Upper lobe of right lung (tissue), 1 donor: Measurements from ENCODE around the gene GLDN. TPM values are rescaled to one million over a fixed set of nuclear protein-coding genes. Genes with fewer than 3 reads are reported as not detected.
"Not testable (repeated sequence)": the region's sequence is repeated elsewhere in the genome, so short reads cannot be mapped to it uniquely, and the experiment has no call there.

ENCODE experiments used
- ATAC-seq: fragments of 200-7000 bp; cut with Tn5 transposase; one replicate; pipeline ENCODE4 v1.9.1; 2020; ENCODE audit warnings: mild to moderate bottlenecking, moderate library complexity
- DNase-seq: peaks from one replicate; pipeline ENCODE4 v3.0.0-alpha.2; 2020
- H3K27ac ChIP-seq: fragments of 200-600 bp; one replicate; pipeline ENCODE4 v1.8.0; 2022
- H3K27me3 ChIP-seq: fragments of 200-600 bp; one replicate; pipeline ENCODE4 v1.8.0; 2022; ENCODE audit warnings: mild to moderate bottlenecking
- H3K36me3 ChIP-seq: fragments of 200-600 bp; one replicate; pipeline ENCODE4 v1.8.0; 2022
- H3K4me1 ChIP-seq: fragments of 200-600 bp; one replicate; pipeline ENCODE4 v1.8.0; 2022
- H3K4me3 ChIP-seq: fragments of 200-600 bp; one replicate; pipeline ENCODE4 v1.8.0; 2022; ENCODE audit warnings: mild to moderate bottlenecking
- H3K9me3 ChIP-seq: fragments of 200-600 bp; one replicate; pipeline ENCODE4 v1.8.0; 2022
- intact Hi-C: fragments of 100-400 bp; cut with DNase I; formaldehyde crosslinking; loops from one replicate; pipeline ENCODE4 v1.11.0; 2022
- total RNA-seq: library from RNA; stranded (reverse); fragmentation: NEBNext Ultra II Directional; extraction: Animal tissue kit (Norgen Biotek cat#: 25700); gene quantifications from one replicate; pipeline ENCODE4 v1.2.1, GENCODE V29; 2021
- TF ChIP-seq, protein P1 (sequence below): fragments of 200-600 bp; IDR thresholded peaks from one replicate; pipeline ENCODE4 v1.8.0; 2022; ENCODE audit warnings: antibody characterized with exemption
- donor health status: DM: no; HTN: yes; CAD: no; lungs with severe emphysema.

The GLDN gene
- total RNA-seq, 1 donor from 2014 or later = 21.8 TPM

- H3K27me3 ChIP-seq = no peaks in the 10 kb centered on the region
- H3K4me3 ChIP-seq = no peak overlapping the region
- H3K9me3 ChIP-seq = no peaks in the 10 kb centered on the region
- DNase-seq = no peak
- H3K4me1 ChIP-seq = no peaks in the 10 kb centered on the region
- TF ChIP-seq, protein P1, sequence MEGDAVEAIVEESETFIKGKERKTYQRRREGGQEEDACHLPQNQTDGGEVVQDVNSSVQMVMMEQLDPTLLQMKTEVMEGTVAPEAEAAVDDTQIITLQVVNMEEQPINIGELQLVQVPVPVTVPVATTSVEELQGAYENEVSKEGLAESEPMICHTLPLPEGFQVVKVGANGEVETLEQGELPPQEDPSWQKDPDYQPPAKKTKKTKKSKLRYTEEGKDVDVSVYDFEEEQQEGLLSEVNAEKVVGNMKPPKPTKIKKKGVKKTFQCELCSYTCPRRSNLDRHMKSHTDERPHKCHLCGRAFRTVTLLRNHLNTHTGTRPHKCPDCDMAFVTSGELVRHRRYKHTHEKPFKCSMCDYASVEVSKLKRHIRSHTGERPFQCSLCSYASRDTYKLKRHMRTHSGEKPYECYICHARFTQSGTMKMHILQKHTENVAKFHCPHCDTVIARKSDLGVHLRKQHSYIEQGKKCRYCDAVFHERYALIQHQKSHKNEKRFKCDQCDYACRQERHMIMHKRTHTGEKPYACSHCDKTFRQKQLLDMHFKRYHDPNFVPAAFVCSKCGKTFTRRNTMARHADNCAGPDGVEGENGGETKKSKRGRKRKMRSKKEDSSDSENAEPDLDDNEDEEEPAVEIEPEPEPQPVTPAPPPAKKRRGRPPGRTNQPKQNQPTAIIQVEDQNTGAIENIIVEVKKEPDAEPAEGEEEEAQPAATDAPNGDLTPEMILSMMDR = no peak
- no peaks in the 10 kb centered on the region for H3K36me3 ChIP-seq
- intact Hi-C loops = no loop called here
- no peak for ATAC-seq
- no peak overlapping the region for H3K27ac ChIP-seq
These were observed 64.5 kb downstream of the GLDN start for GRCh38 chr15:51405693-51406523.

- Histone ChIP-seq H3K4me3 (no peak overlapping the region), H3K27ac (no peak overlapping the region), H3K27me3 (no peaks in the 10 kb centered on the region), H3K4me1 (no peaks in the 10 kb centered on the region), H3K36me3 (no peaks in the 10 kb centered on the region), H3K9me3 (no peaks in the 10 kb centered on the region)
- no peak for DNase-seq
- intact Hi-C loops = no loop called here
- TF ChIP-seq, protein P1 = no peak
- peak; percentile 58 for ATAC-seq
These were observed 72.9 kb downstream of the GLDN start for GRCh38 chr15:51414256-51414860.

DNA sequence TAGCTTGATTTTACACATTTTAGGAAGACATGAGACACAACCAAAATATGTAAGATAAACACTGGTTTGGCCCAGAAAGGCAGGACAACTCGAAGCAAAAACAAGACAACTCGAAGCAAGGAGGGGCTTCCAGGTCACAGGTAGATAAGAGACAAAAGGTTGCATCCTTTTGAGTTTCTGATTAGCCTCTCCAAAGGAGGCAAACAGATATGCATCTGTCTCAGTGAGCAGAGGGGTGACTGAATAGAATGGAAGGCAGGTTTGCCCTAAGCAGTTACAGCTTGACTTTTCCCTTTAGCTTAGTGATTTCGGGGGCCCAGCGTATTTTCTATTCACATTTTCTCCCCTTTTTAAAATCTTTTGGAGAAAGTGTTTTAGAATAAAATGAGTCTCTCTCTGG, 74.7 kb downstream of the GLDN start:
- H3K9me3 ChIP-seq = no peaks in the 10 kb centered on the region
- no peak for DNase-seq
- no peak overlapping the region for H3K27ac ChIP-seq
- no peak for ATAC-seq
- H3K27me3 ChIP-seq = no peaks in the 10 kb centered on the region
- H3K4me3 ChIP-seq = no peak overlapping the region
- no peaks in the 10 kb centered on the region for H3K4me1 ChIP-seq
- no peaks in the 10 kb centered on the region for H3K36me3 ChIP-seq
- TF ChIP-seq, protein P1 = no peak
- intact Hi-C loops = no loop called here

GRCh38 chr15:51423040-51423439, 81.6 kb downstream of the GLDN start:
- intact Hi-C loops, H3K9me3 ChIP-seq, H3K27me3 ChIP-seq, ATAC-seq, DNase-seq, H3K4me3 ChIP-seq, H3K4me1 ChIP-seq, H3K27ac ChIP-seq, H3K36me3 ChIP-seq: not testable (repeated sequence)

- Histone ChIP-seq H3K27ac (no peak overlapping the region), H3K4me3 (no peak overlapping the region), H3K4me1 (no peaks in the 10 kb centered on the region), H3K36me3 (no peaks in the 10 kb centered on the region), H3K9me3 (no peaks in the 10 kb centered on the region), H3K27me3 (no peaks in the 10 kb centered on the region)
- DNase-seq = no peak
- no peak for ATAC-seq
- intact Hi-C loops = no loop called here
- TF ChIP-seq, protein P1 = no peak
These were observed 83.3 kb downstream of the GLDN start for GRCh38 chr15:51424780-51425179.

GRCh38 chr15:51425517-51426040, 84.1 kb downstream of the GLDN start:
- Histone ChIP-seq H3K27me3 (no peaks in the 10 kb centered on the region), H3K4me3 (no peak overlapping the region), H3K36me3 (no peaks in the 10 kb centered on the region), H3K27ac (no peak overlapping the region), H3K4me1 (no peaks in the 10 kb centered on the region), H3K9me3 (no peaks in the 10 kb centered on the region)
- DNase-seq (no peak), ATAC-seq (no peak)
- intact Hi-C loops = no loop called here
- TF ChIP-seq, protein P1 = no peak
